GM12878 (cell line): ENCODE data around the gene MICALL2. TPM values are rescaled to one million over a fixed set of nuclear protein-coding genes. Genes with fewer than 3 reads are reported as not detected.

Source experiments
- ATAC-seq: fragments of 200-7000 bp; cut with Tn5 transposase; 3 replicates; pipeline ENCODE4 v1.9.1; 2020; ENCODE audit warnings: mild to moderate bottlenecking, moderate library complexity
- BruUV-seq: library from RNA; stranded (reverse); fragments of 400-500 nt; replicated peaks from 2 replicates; lab custom pipeline; 2021; lab: Mats Ljungman, UMichigan
- CTCF ChIA-PET: fragments of 300-600 bp; sonication (Branson Sonifier 250); formaldehyde crosslinking; extraction: SDS; loops from one replicate; lab custom pipeline; 2021; ENCODE audit warnings: inconsistent platforms; lab: Yijun Ruan, JAX
- POLR2A ChIA-PET: fragments of 350-600 bp; formaldehyde crosslinking; extraction: SDS; loops from one replicate; lab custom pipeline; 2021; ENCODE audit warnings: inconsistent platforms; lab: Charles Lee
- RAD21 ChIA-PET: fragments of 300-600 bp; sonication (Branson Sonifier 250); formaldehyde crosslinking; loops from one replicate; lab custom pipeline; 2023; ENCODE audit warnings: antibody characterized with exemption; ENCODE audit not compliant: unreplicated experiment; lab: Charles Lee
- SMC1A ChIA-PET: fragments of 300-600 bp; sonication (Branson Sonifier 250); formaldehyde crosslinking; loops from one replicate; lab custom pipeline; 2023; ENCODE audit not compliant: unreplicated experiment, uncharacterized antibody; lab: Charles Lee
- DNase-seq: peaks from one replicate; pipeline ENCODE4 v3.0.0-alpha.2; 2011; ENCODE audit warnings: low read depth, low spot score
- FAIRE-seq: peaks from 3 replicates; lab custom pipeline; 2011; peaks lifted over from hg19 to GRCh38; lab: Jason Lieb, UNC
- H2AFZ ChIP-seq: 2 replicates; pipeline ENCODE4 v1.6.0; 2011; ENCODE audit warnings: low read depth, low read length, control low read depth; ENCODE audit not compliant: control insufficient read depth
- H3K27ac ChIP-seq: 2 replicates; pipeline ENCODE4 v1.5.1; 2011; ENCODE audit warnings: control low read depth; ENCODE audit not compliant: control insufficient read depth, insufficient read depth
- H3K27me3 ChIP-seq, 2 experiments: replicated peaks in 1 of 2; 2 replicates each; pipeline versions ENCODE4 v1.6.0 to v1.6.1; 2011; ENCODE audit warnings: low read length in 1 of 2; ENCODE audit not compliant: control insufficient read depth in 2 of 2, insufficient read depth in 2 of 2
- H3K36me3 ChIP-seq, 2 experiments: 2 replicates each; pipeline ENCODE4 v1.5.1; 2011; ENCODE audit warnings: low read length in 1 of 2; ENCODE audit not compliant: control insufficient read depth in 2 of 2, insufficient read depth in 2 of 2
- H3K4me1 ChIP-seq: 2 replicates; pipeline ENCODE4 v1.6.1; 2011; ENCODE audit warnings: mild to moderate bottlenecking, low read length, moderate library complexity, mixed read lengths; ENCODE audit not compliant: control insufficient read depth, insufficient read depth
- H3K4me2 ChIP-seq: 2 replicates; pipeline ENCODE4 v1.6.0; 2011; ENCODE audit warnings: control low read depth; ENCODE audit not compliant: control insufficient read depth, insufficient read depth
- H3K4me3 ChIP-seq: fragments of 200-600 bp; sonication (generic); 2 replicates; pipeline ENCODE4 v1.5.1; 2016
- H3K79me2 ChIP-seq: 2 replicates; pipeline ENCODE4 v1.6.0; 2011; ENCODE audit warnings: low read length; ENCODE audit not compliant: control insufficient read depth, insufficient read depth
- H3K9ac ChIP-seq: 2 replicates; pipeline ENCODE4 v1.8.0; 2011; ENCODE audit warnings: low read length, control low read depth, mixed read lengths; ENCODE audit not compliant: control insufficient read depth, insufficient read depth
- H3K9me3 ChIP-seq: replicated peaks from 3 replicates; pipeline ENCODE4 v1.5.1; 2011; ENCODE audit warnings: mild to moderate bottlenecking, low read length; ENCODE audit not compliant: control insufficient read depth, insufficient read depth
- H4K20me1 ChIP-seq: 2 replicates; pipeline ENCODE4 v1.6.0; 2011; ENCODE audit not compliant: control insufficient read depth, insufficient read depth
- CEBPZ ChIP-seq: fragments of 150-350 bp; IDR thresholded peaks from 2 replicates; pipeline ENCODE4 v1.6.1; 2016; ENCODE audit warnings: low read depth, low read length
- MTA3 ChIP-seq: IDR thresholded peaks from 2 replicates; pipeline ENCODE4 v1.6.1; 2012; ENCODE audit warnings: low read length, inconsistent platforms, borderline replicate concordance
- RUNX3 ChIP-seq: IDR thresholded peaks from 2 replicates; pipeline ENCODE4 v1.6.1; 2012; ENCODE audit warnings: low read length, inconsistent platforms
- SRF ChIP-seq, 2 experiments: IDR thresholded peaks; 2 replicates each; pipeline ENCODE4 v1.6.1; 2011; ENCODE audit warnings: low read depth in 2 of 2, low read length in 2 of 2, mild to moderate bottlenecking in 1 of 2, moderate library complexity in 1 of 2
- SUZ12 ChIP-seq: fragments of 200-600 bp; sonication (generic); IDR thresholded peaks from one replicate; pipeline ENCODE4 v1.6.1; 2018; ENCODE audit warnings: antibody characterized with exemption, mild to moderate bottlenecking; ENCODE audit not compliant: unreplicated experiment
- YY1 ChIP-seq: IDR thresholded peaks from 2 replicates; pipeline ENCODE4 v1.6.1; 2011; ENCODE audit warnings: low read depth, mild to moderate bottlenecking, low read length
- WGBS: methylation state at CpG from one replicate; pipeline ENCODE4 v1.1.6; 2016; ENCODE audit warnings: low lambda C conversion rate; ENCODE audit not compliant: insufficient replicate concordance, insufficient coverage; ENCODE audit errors: missing lambda C conversion rate; 5-methylcytosine and 5-hydroxymethylcytosine counted together
- in situ Hi-C: fragments of 300-500 bp; cut with MboI; formaldehyde crosslinking; loops from 9 replicates; pipeline ENCODE4 v1.14.3; 2018; ENCODE audit warnings: mixed read lengths
- intact Hi-C: fragments of 100-400 bp; cut with micrococcal nuclease; formaldehyde crosslinking; loops from one replicate; pipeline ENCODE4 v1.14.2; 2022; ENCODE audit not compliant: unreplicated experiment
- polyA plus RNA-seq, 11 experiments: library from polyadenylated mRNA; depleted of rRNA in 4 of 11; unstranded in 6 of 11; stranded (reverse) in 5 of 11; fragments of >200 nt; fragmentation: Nextera tagmentation in 4 of 11; fragmentation: Illumina TruSeq in 1 of 11; extraction: Ambion mirVana in 4 of 11; extraction: Trizol in 1 of 11; gene quantifications; 1 replicate in 1 of 11; 2 replicates in 10 of 11; pipeline versions ENCODE4 v1.2.1 to v1.2.3, GENCODE V29; 2011 to 2016; ENCODE audit warnings: inconsistent platforms in 2 of 11, missing spikeins in 2 of 11, low read depth in 1 of 11
- total RNA-seq, 4 experiments: library from RNA; depleted of rRNA in 3 of 4; stranded (reverse); fragments of >200 nt in 3 of 4; fragmentation: Illumina TruSeq in 1 of 4; extraction: Trizol in 1 of 4; gene quantifications; 2 replicates each; pipeline versions ENCODE4 v1.2.1 to v1.2.3, GENCODE V29; 2013 to 2021
- TF ChIP-seq, protein P1 (sequence below): fragments of 450-650 bp; conservative IDR thresholded peaks from 2 replicates; pipeline ENCODE4 v1.6.1; 2017; ENCODE audit warnings: mild to moderate bottlenecking, moderate library complexity

Gene MICALL2
- total and polyA plus RNA-seq, 10 of the 15 experiments (the other 5 are each of a cell fraction or from before 2014, with no cell fraction given) = 0.04 to 1.7 (median 0.83) TPM; not detected in 3

DNA sequence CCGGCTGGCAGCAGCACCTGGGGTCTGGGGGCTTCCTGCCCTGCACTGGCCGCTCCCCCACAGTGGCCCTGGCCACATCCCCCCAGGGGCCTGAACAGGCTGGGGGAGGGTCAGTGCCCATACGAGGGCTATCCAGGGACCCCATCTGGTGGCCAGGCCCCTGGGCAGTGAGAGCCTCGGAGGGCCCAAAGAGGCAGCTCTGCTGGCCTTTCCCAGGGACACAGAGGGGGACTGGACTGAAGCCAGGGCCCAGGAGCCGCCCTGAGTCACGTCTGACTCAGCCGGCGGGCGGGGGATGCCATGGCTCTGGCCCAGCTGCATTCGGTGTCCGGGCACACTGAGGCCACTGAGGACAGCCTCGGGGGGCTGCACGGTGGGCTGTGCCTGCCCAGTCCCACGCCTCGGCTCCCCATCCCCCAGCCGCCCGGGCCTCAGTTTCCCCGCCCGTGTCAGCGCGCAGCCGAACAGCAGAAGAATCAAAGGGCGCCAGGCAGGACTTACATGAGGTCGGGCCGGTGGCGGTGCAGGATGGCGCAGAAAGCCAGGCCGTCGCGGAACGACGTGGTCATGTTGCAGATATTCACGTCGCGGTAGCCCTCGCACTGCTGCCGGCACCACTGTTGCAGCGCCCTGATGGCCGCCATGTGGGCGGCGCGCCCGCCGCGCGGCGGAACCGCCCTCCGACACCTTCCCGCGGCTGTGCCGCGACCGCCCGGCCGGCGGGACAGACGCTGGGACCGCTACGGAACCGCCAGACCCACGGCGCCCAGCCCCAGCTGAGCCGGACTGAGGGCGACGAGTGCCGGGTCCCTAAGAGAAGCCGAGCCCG is at the start of gene MICALL2 (continued):
- no peak for TF ChIP-seq CEBPZ
- TF ChIP-seq, protein P1, sequence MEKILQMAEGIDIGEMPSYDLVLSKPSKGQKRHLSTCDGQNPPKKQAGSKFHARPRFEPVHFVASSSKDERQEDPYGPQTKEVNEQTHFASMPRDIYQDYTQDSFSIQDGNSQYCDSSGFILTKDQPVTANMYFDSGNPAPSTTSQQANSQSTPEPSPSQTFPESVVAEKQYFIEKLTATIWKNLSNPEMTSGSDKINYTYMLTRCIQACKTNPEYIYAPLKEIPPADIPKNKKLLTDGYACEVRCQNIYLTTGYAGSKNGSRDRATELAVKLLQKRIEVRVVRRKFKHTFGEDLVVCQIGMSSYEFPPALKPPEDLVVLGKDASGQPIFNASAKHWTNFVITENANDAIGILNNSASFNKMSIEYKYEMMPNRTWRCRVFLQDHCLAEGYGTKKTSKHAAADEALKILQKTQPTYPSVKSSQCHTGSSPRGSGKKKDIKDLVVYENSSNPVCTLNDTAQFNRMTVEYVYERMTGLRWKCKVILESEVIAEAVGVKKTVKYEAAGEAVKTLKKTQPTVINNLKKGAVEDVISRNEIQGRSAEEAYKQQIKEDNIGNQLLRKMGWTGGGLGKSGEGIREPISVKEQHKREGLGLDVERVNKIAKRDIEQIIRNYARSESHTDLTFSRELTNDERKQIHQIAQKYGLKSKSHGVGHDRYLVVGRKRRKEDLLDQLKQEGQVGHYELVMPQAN = peak; percentile 67
- TF ChIP-seq SRF (IDR thresholded peaks at IDR 0.05; ENCODE audit: low read depth in 2 of 2, low read length in 2 of 2) = peak in 1 of 2 experiments; percentile 18; a peak in 1 of 4 replicates
- no peak for TF ChIP-seq SUZ12

DNA sequence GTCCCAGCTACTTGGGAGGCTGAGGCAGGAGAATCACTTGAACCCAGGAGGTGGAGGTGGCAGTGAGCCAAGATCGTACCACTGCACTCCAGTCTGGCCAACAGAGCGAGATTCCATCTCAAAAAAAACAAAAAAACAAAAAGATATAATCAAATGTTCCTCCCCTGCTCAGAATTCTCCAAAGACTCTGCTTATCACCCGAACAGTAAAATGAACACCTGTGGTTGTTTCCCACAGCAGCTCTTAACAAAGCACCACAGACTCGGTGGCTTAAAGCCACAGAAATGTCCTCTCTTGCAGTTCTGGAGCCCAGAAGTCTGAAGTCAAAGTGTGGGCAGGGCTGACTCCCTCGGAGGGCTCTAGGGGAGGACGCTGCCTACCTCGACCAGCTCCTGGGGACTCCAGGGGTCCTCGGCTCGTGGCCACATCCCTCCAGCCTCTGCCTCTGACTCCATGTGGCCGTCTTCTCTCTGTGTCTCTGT is 49.0 kb upstream of the MICALL2 start:
- CTCF ChIA-PET = no interaction called here
- Histone ChIP-seq H3K4me1 (peaks cover 25% of the 10 kb centered on the region), H3K9ac (no peak overlapping the region), H3K4me3 (no peak overlapping the region), H2AFZ (no peak overlapping the region), H3K4me2 (no peak overlapping the region), H3K79me2 (peaks cover 9% of the 10 kb centered on the region), H3K9me3 (no peaks in the 10 kb centered on the region), H3K36me3 (no peaks in the 10 kb centered on the region), H3K27me3 (no peaks in the 10 kb centered on the region), H3K27ac (no peak overlapping the region), H4K20me1 (no peaks in the 10 kb centered on the region)
- SMC1A ChIA-PET = no interaction called here
- no peak for ATAC-seq
- no peak for TF ChIP-seq YY1
- peak; percentile 26; the same call in 1 of the 2 replicates for TF ChIP-seq RUNX3
- no peak for TF ChIP-seq MTA3
- FAIRE-seq = no peak
- POLR2A ChIA-PET = no interaction called here
- RAD21 ChIA-PET = no interaction called here
- no TSS peak for BruUV-seq
- DNase-seq = no peak
- WGBS = 35% methylated on average over 10 of the region's 10 CpGs
- in situ Hi-C loops (no loop called here), intact Hi-C loops (no loop called here)
